HEK293T (cell line): ENCODE data around the gene ADAMTS19.

Experiments used
- ARNT ChIP-seq: fragments of 450-650 bp; IDR thresholded peaks from 2 replicates; pipeline ENCODE4 v1.6.1; 2017; ENCODE audit warnings: mild to moderate bottlenecking
- BHLHE40 ChIP-seq: fragments of 450-650 bp; IDR thresholded peaks from 2 replicates; pipeline ENCODE4 v1.6.1; 2016; ENCODE audit warnings: mild to moderate bottlenecking, moderate library complexity, borderline replicate concordance
- ELF4 ChIP-seq: fragments of 450-650 bp; IDR thresholded peaks from 2 replicates; pipeline ENCODE4 v1.6.1; 2017; ENCODE audit warnings: antibody characterized with exemption
- FOXA1 ChIP-seq: fragments of 450-650 bp; IDR thresholded peaks from 2 replicates; pipeline ENCODE4 v1.6.1; 2016; ENCODE audit warnings: mild to moderate bottlenecking
- FOXM1 ChIP-seq: fragments of 450-650 bp; IDR thresholded peaks from 2 replicates; pipeline ENCODE4 v1.6.1; 2017; ENCODE audit warnings: mild to moderate bottlenecking, borderline replicate concordance
- LEF1 ChIP-seq: fragments of 450-650 bp; IDR thresholded peaks from 2 replicates; pipeline ENCODE4 v1.6.1; 2017; ENCODE audit warnings: mild to moderate bottlenecking, borderline replicate concordance
- SP1 ChIP-seq: fragments of 450-650 bp; IDR thresholded peaks from 2 replicates; pipeline ENCODE4 v1.6.1; 2017
- SUZ12 ChIP-seq: fragments of 450-650 bp; IDR thresholded peaks from 2 replicates; pipeline ENCODE4 v1.6.1; 2016; ENCODE audit warnings: mild to moderate bottlenecking
- TARDBP ChIP-seq: fragments of 450-650 bp; IDR thresholded peaks from 2 replicates; pipeline ENCODE4 v1.6.1; 2016

- TF ChIP-seq SP1, result no peak
- TF ChIP-seq ELF4, result no peak
- TF ChIP-seq SUZ12, result no peak
- TF ChIP-seq FOXA1, result no peak
- no peak for TF ChIP-seq ARNT
- no peak for TF ChIP-seq TARDBP
- TF ChIP-seq BHLHE40, result no peak
- TF ChIP-seq LEF1, result no peak
- TF ChIP-seq FOXM1, result peak; percentile 21; the same call in 1 of the 2 replicates
These were observed 1.0 kb downstream of the ADAMTS19 start for GRCh38 chr5:129460936-129461710.
